Upper lobe of left lung (tissue), 6 donors: Measurements from ENCODE around the gene U2AF2. TPM values are rescaled to one million over a fixed set of nuclear protein-coding genes. Genes with fewer than 3 reads are reported as not detected.
A peak's percentile ranks its signal among the peaks of the same experiment; 100 is the strongest.

Experiments
- ATAC-seq, 2 donors: fragments of 200-7000 bp; cut with Tn5 transposase; one replicate each; pipeline ENCODE4 v1.9.1; 2022; ENCODE audit warnings: mild to moderate bottlenecking in 2 of 2, moderate library complexity in 2 of 2; ENCODE audit not compliant: low FRiP score in 2 of 2
- DNase-seq, 2 donors: peaks; one replicate each; pipeline ENCODE4 v3.0.0-alpha.2; 2019 to 2020
- H3K27ac ChIP-seq, 4 donors: fragments of 200-600 bp; sonication (generic); one replicate each; pipeline ENCODE4 v1.5.1; 2016 to 2019
- H3K27me3 ChIP-seq, 4 donors: fragments of 200-600 bp; sonication (generic); one replicate each; pipeline ENCODE4 v1.5.1; 2017 to 2019
- H3K36me3 ChIP-seq, 4 donors: fragments of 200-600 bp; sonication (generic); one replicate each; pipeline ENCODE4 v1.5.1; 2016 to 2019
- H3K4me1 ChIP-seq, 4 donors: fragments of 200-600 bp; sonication (generic); one replicate each; pipeline ENCODE4 v1.5.1; 2018 to 2019
- H3K4me3 ChIP-seq, 4 donors: fragments of 200-600 bp; sonication (generic); one replicate each; pipeline ENCODE4 v1.5.1; 2017 to 2019; ENCODE audit warnings: mild to moderate bottlenecking in 2 of 4, moderate library complexity in 1 of 4
- H3K9me3 ChIP-seq, 4 donors: fragments of 200-600 bp; sonication (generic); one replicate each; pipeline ENCODE4 v1.5.1; 2018 to 2019
- CTCF ChIP-seq, 6 experiments: fragments of 450-650 bp in 4 of 6; fragments of 200-600 bp in 2 of 6; sonication (generic) in 2 of 6; IDR thresholded peaks; one replicate each; pipeline ENCODE4 v1.5.1; 2016 to 2019; ENCODE audit warnings: antibody characterized with exemption in 6 of 6
- EP300 ChIP-seq, 4 donors: sonication (generic); formaldehyde crosslinking; IDR thresholded peaks; one replicate each; pipeline ENCODE4 v1.5.1; 2017; ENCODE audit warnings: antibody characterized with exemption in 4 of 4, control low read depth in 2 of 4
- POLR2A ChIP-seq, 4 donors: fragments of 450-650 bp; IDR thresholded peaks; one replicate each; pipeline ENCODE4 v1.5.1; 2016 to 2017; ENCODE audit warnings: antibody characterized with exemption in 4 of 4, mild to moderate bottlenecking in 2 of 4
- POLR2AphosphoS5 ChIP-seq, 2 donors: sonication (generic); formaldehyde crosslinking; IDR thresholded peaks; one replicate each; pipeline ENCODE4 v1.5.1; 2017; ENCODE audit warnings: antibody characterized with exemption in 2 of 2
- WGBS, 2 donors: methylation state at CpG; one replicate each; pipeline ENCODE4 v1.1.5; 2017 to 2018; 5-methylcytosine and 5-hydroxymethylcytosine counted together
- total RNA-seq, 6 donors: library from RNA; depleted of rRNA in 4 of 6; stranded (reverse); fragments of >200 nt in 4 of 6; gene quantifications; one replicate each; pipeline versions ENCODE4 v1.1.0 to v1.2.1, GENCODE V29; 2016 to 2021
- donor health status: DM: no; HTN: no; CAD: no; lungs with moderate emphysema.
- donor health status: DM: no; HTN: yes; CAD: no; lungs with severe emphysema.

Gene U2AF2
- total RNA-seq, 6 donors from 2014 or later, result 57.7 to 294 (median 157) TPM

- Histone ChIP-seq H3K27me3 (no peaks in the 10 kb centered on the region), H3K9me3 (no peaks in the 10 kb centered on the region), H3K36me3 (peaks cover 0 to 4% (median 2%) of the 10 kb centered on the region in 4 donors), H3K4me1 (peaks cover 63 to 88% (median 68%) of the 10 kb centered on the region in 4 donors), H3K27ac (no peak overlapping the region), H3K4me3 (no peak overlapping the region)
- no peak for TF ChIP-seq POLR2A (IDR thresholded peaks at IDR 0.05)
- TF ChIP-seq EP300 (IDR thresholded peaks at IDR 0.05), result no peak
- peak in 5 of 6 experiments; percentile 10 to 50 (median 27) for TF ChIP-seq CTCF (IDR thresholded peaks at IDR 0.05)
- TF ChIP-seq POLR2AphosphoS5 (IDR thresholded peaks at IDR 0.05), result no peak
- ATAC-seq (no peak), DNase-seq (no peak)
- WGBS, 2 donors, result 87 to 91% methylated on average over 6 of the region's 6 CpGs
Observed at GRCh38 chr19:55638864-55639359, 15.9 kb upstream of the U2AF2 start.

- H3K4me3 ChIP-seq, result peak overlapping the region; percentile 74 to 96 (median 86)
- DNase-seq (peak; percentile 78 to 95), ATAC-seq (peak; percentile 38 to 54)
- no peaks in the 10 kb centered on the region for H3K9me3 ChIP-seq
- H3K36me3 ChIP-seq, result peaks cover 3 to 10% (median 8%) of the 10 kb centered on the region in 4 donors
- H3K4me1 ChIP-seq, result peaks cover 66 to 95% (median 73%) of the 10 kb centered on the region in 4 donors
- TF ChIP-seq POLR2AphosphoS5 (IDR thresholded peaks at IDR 0.05), result peak in 1 of 2 donors; percentile 23
- peak; percentile 46 to 81 (median 66) for TF ChIP-seq CTCF (IDR thresholded peaks at IDR 0.05)
- TF ChIP-seq POLR2A (IDR thresholded peaks at IDR 0.05), result peak in 1 of 4 donors; percentile 52
- no peak for TF ChIP-seq EP300 (IDR thresholded peaks at IDR 0.05)
- no peaks in the 10 kb centered on the region for H3K27me3 ChIP-seq
- H3K27ac ChIP-seq, result peak overlapping the region; percentile 88 to 94 (median 92)
- WGBS, 2 donors, result 27% methylated on average over 13 to 27 of the region's 38 CpGs
Observed at GRCh38 chr19:55640043-55640576, 14.7 kb upstream of the U2AF2 start.

- Histone ChIP-seq H3K9me3 (no peaks in the 10 kb centered on the region), H3K27me3 (no peaks in the 10 kb centered on the region), H3K4me1 (peaks cover 64 to 91% (median 69%) of the 10 kb centered on the region in 4 donors), H3K27ac (peak within 1 kb of the TSS; percentile 88 to 94 (median 92)), H3K36me3 (peaks cover 5 to 13% (median 12%) of the 10 kb centered on the region in 4 donors), H3K4me3 (peak within 1 kb of the TSS; percentile 74 to 96 (median 86))
- DNase-seq (peak; percentile 53 to 95), ATAC-seq (peak; percentile 54 to 86)
- TF ChIP-seq POLR2A (IDR thresholded peaks at IDR 0.05), result peak in 2 of 4 donors; percentile 0 to 36
- no peak for TF ChIP-seq EP300 (IDR thresholded peaks at IDR 0.05)
- WGBS, 2 donors, result 2% methylated on average over 5 to 43 of the region's 89 CpGs
Observed at GRCh38 chr19:55640577-55641425, 14.0 kb upstream of the U2AF2 start, which contains the start of gene ZNF580. ZNF580 (plus strand) TSS chr19:55641002; CDS start chr19:55642509, 1,507 bp downstream.

- H3K27me3 ChIP-seq, result no peaks in the 10 kb centered on the region
- no peaks in the 10 kb centered on the region for H3K9me3 ChIP-seq
- H3K4me3 ChIP-seq, result peak overlapping the region; percentile 74 to 96 (median 86)
- TF ChIP-seq EP300 (IDR thresholded peaks at IDR 0.05) (no peak), POLR2A (IDR thresholded peaks at IDR 0.05) (no peak), POLR2AphosphoS5 (IDR thresholded peaks at IDR 0.05) (no peak), CTCF (IDR thresholded peaks at IDR 0.05) (no peak)
- 1% methylated on average over 24 to 25 of the region's 25 CpGs for WGBS, 2 donors
- H3K36me3 ChIP-seq, result peaks cover 5 to 13% (median 12%) of the 10 kb centered on the region in 4 donors
- H3K4me1 ChIP-seq, result peaks cover 56 to 84% (median 62%) of the 10 kb centered on the region in 4 donors
- ATAC-seq, result no peak
- H3K27ac ChIP-seq, result peak overlapping the region; percentile 88 to 94 (median 92)
- DNase-seq, result no peak
Observed at GRCh38 chr19:55641426-55642152, 13.2 kb upstream of the U2AF2 start.
